HEK293 (cell line): ENCODE data around the gene ACAP3.
A peak's percentile ranks its signal among the peaks of the same experiment; 100 is the strongest.

Experiments
- GLIS1 ChIP-seq: fragments of 450-650 bp; formaldehyde crosslinking; IDR thresholded peaks from 2 replicates; pipeline ENCODE4 v1.5.1; 2016; ENCODE audit warnings: missing biosample characterization, missing genetic modification characterization
- OVOL3 ChIP-seq: fragments of 450-650 bp; formaldehyde crosslinking; IDR thresholded peaks from 2 replicates; pipeline ENCODE4 v1.5.1; 2016; ENCODE audit warnings: missing biosample characterization, missing genetic modification characterization
- PRDM10 ChIP-seq: fragments of 450-650 bp; formaldehyde crosslinking; IDR thresholded peaks from 2 replicates; pipeline ENCODE4 v1.5.1; 2016; ENCODE audit warnings: missing biosample characterization, missing genetic modification characterization
- SCRT2 ChIP-seq: fragments of 450-650 bp; formaldehyde crosslinking; IDR thresholded peaks from 2 replicates; pipeline ENCODE4 v1.5.1; 2016; ENCODE audit warnings: missing biosample characterization, missing genetic modification characterization
- SP7 ChIP-seq: fragments of 450-650 bp; formaldehyde crosslinking; IDR thresholded peaks from 2 replicates; pipeline ENCODE4 v1.5.1; 2016; ENCODE audit warnings: missing biosample characterization, missing genetic modification characterization
- WT1 ChIP-seq: fragments of 450-650 bp; formaldehyde crosslinking; IDR thresholded peaks from 2 replicates; pipeline ENCODE4 v1.5.1; 2016; ENCODE audit warnings: missing biosample characterization, missing genetic modification characterization
- ZFHX2 ChIP-seq: fragments of 450-650 bp; formaldehyde crosslinking; conservative IDR thresholded peaks from 2 replicates; pipeline ENCODE4 v1.5.1; 2016; ENCODE audit warnings: missing biosample characterization, missing genetic modification characterization
- ZNF112 ChIP-seq: fragments of 450-650 bp; formaldehyde crosslinking; IDR thresholded peaks from 2 replicates; pipeline ENCODE4 v1.5.0; 2017; ENCODE audit warnings: missing biosample characterization, missing genetic modification characterization
- ZNF133 ChIP-seq: fragments of 450-650 bp; formaldehyde crosslinking; IDR thresholded peaks from 2 replicates; pipeline ENCODE4 v1.5.1; 2016; ENCODE audit warnings: missing biosample characterization, missing genetic modification characterization
- ZNF223 ChIP-seq: fragments of 450-650 bp; formaldehyde crosslinking; IDR thresholded peaks from 2 replicates; pipeline ENCODE4 v1.5.1; 2016; ENCODE audit warnings: missing biosample characterization, missing genetic modification characterization
- ZNF248 ChIP-seq: fragments of 450-650 bp; formaldehyde crosslinking; IDR thresholded peaks from 2 replicates; pipeline ENCODE4 v1.5.1; 2017; ENCODE audit warnings: missing biosample characterization, missing genetic modification characterization
- ZNF37A ChIP-seq: fragments of 450-650 bp; IDR thresholded peaks from 2 replicates; pipeline ENCODE4 v1.5.1; 2018; ENCODE audit warnings: missing biosample characterization, missing genetic modification characterization
- ZNF404 ChIP-seq: fragments of 450-650 bp; formaldehyde crosslinking; IDR thresholded peaks from 2 replicates; pipeline ENCODE4 v1.5.1; 2017; ENCODE audit warnings: missing biosample characterization, missing genetic modification characterization
- ZNF510 ChIP-seq: fragments of 450-650 bp; formaldehyde crosslinking; IDR thresholded peaks from 2 replicates; pipeline ENCODE4 v1.5.1; 2018; ENCODE audit warnings: mild to moderate bottlenecking, missing genetic modification characterization, missing biosample characterization; ENCODE audit not compliant: insufficient replicate concordance
- ZNF558 ChIP-seq: fragments of 450-650 bp; formaldehyde crosslinking; IDR thresholded peaks from 2 replicates; pipeline ENCODE4 v1.5.1; 2016; ENCODE audit warnings: missing biosample characterization, missing genetic modification characterization
- ZNF624 ChIP-seq: fragments of 450-650 bp; formaldehyde crosslinking; IDR thresholded peaks from 2 replicates; pipeline ENCODE4 v1.5.1; 2017; ENCODE audit warnings: missing biosample characterization, missing genetic modification characterization
- ZNF692 ChIP-seq: fragments of 450-650 bp; formaldehyde crosslinking; IDR thresholded peaks from 2 replicates; pipeline ENCODE4 v1.5.1; 2016; ENCODE audit warnings: missing biosample characterization, missing genetic modification characterization
- ZNF76 ChIP-seq: fragments of 450-650 bp; formaldehyde crosslinking; IDR thresholded peaks from 2 replicates; pipeline ENCODE4; 2016; ENCODE audit warnings: low read depth, missing biosample characterization, missing genetic modification characterization, borderline replicate concordance
- TF ChIP-seq, protein P1 (sequence below): fragments of 450-650 bp; formaldehyde crosslinking; IDR thresholded peaks from 2 replicates; pipeline ENCODE4 v1.5.1; 2017; ENCODE audit warnings: missing biosample characterization, missing genetic modification characterization
- TF ChIP-seq, protein P2 (sequence below): fragments of 450-650 bp; IDR thresholded peaks from 2 replicates; pipeline ENCODE4 v1.5.1; 2018; ENCODE audit warnings: missing biosample characterization, mild to moderate bottlenecking, missing genetic modification characterization
- TF ChIP-seq, protein P3 (sequence below): fragments of 450-650 bp; formaldehyde crosslinking; IDR thresholded peaks from 2 replicates; pipeline ENCODE4 v1.5.1; 2016; ENCODE audit warnings: missing biosample characterization, missing genetic modification characterization, borderline replicate concordance
- TF ChIP-seq, protein P4 (sequence below): fragments of 450-650 bp; formaldehyde crosslinking; IDR thresholded peaks from 2 replicates; pipeline ENCODE4 v1.5.1; 2017; ENCODE audit warnings: missing biosample characterization, missing genetic modification characterization

The ACAP3 gene

DNA sequence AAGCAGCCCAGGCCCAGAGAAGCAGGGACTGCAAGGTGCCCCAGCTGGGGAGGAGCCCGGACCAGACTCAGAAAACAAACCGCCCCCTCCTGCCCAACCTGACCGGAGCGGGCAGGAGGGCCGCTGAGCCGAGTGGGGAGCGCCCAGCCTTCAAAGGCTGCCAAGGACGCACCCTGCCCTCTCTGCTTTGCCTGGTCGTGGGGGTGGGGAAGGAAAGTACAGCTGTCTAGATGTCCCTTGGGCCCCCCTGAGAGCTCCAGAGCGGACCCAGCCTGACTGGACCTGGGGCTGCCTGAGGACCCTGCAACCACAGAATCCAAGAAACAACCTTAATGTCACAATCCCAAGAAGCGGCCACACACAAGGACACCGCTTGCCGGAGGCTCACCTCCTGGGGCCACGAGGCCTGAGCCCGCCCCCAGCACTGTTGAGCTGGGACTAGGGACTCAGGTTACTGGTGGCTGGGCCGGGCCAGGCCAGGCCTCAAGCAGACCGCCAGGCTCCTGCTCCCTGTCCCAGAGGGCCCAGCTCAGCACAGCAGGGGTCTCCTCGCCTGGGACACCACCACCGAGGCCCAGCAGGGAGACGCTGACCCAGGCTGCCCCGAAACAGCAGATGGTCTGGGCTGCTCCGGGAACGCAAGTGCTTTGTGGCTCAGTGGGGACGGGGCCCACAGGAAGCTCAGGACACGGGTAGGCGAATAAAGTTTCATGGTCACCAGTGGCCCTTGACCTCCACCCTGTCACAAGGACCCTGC lies 40.1 kb upstream of the ACAP3 start (continued):
- peak; percentile 64 for TF ChIP-seq SCRT2 (tag by site-specific recombination)
- TF ChIP-seq ZNF248 (tag by site-specific recombination) = no peak
- no peak for TF ChIP-seq ZNF624 (tag by site-specific recombination)
- peak; percentile 97 for TF ChIP-seq ZNF692 (tag by site-specific recombination)
- no peak for TF ChIP-seq ZNF558 (tag by site-specific recombination)
- peak; percentile 80; the same call in 1 of the 2 replicates for TF ChIP-seq ZNF76 (tag by site-specific recombination)
- no peak for TF ChIP-seq SP7 (tag by site-specific recombination)
- no peak for TF ChIP-seq ZFHX2
- TF ChIP-seq, protein P1, sequence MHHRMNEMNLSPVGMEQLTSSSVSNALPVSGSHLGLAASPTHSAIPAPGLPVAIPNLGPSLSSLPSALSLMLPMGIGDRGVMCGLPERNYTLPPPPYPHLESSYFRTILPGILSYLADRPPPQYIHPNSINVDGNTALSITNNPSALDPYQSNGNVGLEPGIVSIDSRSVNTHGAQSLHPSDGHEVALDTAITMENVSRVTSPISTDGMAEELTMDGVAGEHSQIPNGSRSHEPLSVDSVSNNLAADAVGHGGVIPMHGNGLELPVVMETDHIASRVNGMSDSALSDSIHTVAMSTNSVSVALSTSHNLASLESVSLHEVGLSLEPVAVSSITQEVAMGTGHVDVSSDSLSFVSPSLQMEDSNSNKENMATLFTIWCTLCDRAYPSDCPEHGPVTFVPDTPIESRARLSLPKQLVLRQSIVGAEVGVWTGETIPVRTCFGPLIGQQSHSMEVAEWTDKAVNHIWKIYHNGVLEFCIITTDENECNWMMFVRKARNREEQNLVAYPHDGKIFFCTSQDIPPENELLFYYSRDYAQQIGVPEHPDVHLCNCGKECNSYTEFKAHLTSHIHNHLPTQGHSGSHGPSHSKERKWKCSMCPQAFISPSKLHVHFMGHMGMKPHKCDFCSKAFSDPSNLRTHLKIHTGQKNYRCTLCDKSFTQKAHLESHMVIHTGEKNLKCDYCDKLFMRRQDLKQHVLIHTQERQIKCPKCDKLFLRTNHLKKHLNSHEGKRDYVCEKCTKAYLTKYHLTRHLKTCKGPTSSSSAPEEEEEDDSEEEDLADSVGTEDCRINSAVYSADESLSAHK (tag by site-specific recombination) = no peak; the same call in 1 of the 2 replicates
- no peak for TF ChIP-seq ZNF37A
- peak; percentile 95 for TF ChIP-seq GLIS1 (tag by site-specific recombination)
- TF ChIP-seq, protein P2, sequence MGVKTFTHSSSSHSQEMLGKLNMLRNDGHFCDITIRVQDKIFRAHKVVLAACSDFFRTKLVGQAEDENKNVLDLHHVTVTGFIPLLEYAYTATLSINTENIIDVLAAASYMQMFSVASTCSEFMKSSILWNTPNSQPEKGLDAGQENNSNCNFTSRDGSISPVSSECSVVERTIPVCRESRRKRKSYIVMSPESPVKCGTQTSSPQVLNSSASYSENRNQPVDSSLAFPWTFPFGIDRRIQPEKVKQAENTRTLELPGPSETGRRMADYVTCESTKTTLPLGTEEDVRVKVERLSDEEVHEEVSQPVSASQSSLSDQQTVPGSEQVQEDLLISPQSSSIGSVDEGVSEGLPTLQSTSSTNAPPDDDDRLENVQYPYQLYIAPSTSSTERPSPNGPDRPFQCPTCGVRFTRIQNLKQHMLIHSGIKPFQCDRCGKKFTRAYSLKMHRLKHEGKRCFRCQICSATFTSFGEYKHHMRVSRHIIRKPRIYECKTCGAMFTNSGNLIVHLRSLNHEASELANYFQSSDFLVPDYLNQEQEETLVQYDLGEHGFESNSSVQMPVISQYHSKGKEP (tag by site-specific recombination) = no peak
- peak; percentile 76 for TF ChIP-seq PRDM10
- TF ChIP-seq, protein P3, sequence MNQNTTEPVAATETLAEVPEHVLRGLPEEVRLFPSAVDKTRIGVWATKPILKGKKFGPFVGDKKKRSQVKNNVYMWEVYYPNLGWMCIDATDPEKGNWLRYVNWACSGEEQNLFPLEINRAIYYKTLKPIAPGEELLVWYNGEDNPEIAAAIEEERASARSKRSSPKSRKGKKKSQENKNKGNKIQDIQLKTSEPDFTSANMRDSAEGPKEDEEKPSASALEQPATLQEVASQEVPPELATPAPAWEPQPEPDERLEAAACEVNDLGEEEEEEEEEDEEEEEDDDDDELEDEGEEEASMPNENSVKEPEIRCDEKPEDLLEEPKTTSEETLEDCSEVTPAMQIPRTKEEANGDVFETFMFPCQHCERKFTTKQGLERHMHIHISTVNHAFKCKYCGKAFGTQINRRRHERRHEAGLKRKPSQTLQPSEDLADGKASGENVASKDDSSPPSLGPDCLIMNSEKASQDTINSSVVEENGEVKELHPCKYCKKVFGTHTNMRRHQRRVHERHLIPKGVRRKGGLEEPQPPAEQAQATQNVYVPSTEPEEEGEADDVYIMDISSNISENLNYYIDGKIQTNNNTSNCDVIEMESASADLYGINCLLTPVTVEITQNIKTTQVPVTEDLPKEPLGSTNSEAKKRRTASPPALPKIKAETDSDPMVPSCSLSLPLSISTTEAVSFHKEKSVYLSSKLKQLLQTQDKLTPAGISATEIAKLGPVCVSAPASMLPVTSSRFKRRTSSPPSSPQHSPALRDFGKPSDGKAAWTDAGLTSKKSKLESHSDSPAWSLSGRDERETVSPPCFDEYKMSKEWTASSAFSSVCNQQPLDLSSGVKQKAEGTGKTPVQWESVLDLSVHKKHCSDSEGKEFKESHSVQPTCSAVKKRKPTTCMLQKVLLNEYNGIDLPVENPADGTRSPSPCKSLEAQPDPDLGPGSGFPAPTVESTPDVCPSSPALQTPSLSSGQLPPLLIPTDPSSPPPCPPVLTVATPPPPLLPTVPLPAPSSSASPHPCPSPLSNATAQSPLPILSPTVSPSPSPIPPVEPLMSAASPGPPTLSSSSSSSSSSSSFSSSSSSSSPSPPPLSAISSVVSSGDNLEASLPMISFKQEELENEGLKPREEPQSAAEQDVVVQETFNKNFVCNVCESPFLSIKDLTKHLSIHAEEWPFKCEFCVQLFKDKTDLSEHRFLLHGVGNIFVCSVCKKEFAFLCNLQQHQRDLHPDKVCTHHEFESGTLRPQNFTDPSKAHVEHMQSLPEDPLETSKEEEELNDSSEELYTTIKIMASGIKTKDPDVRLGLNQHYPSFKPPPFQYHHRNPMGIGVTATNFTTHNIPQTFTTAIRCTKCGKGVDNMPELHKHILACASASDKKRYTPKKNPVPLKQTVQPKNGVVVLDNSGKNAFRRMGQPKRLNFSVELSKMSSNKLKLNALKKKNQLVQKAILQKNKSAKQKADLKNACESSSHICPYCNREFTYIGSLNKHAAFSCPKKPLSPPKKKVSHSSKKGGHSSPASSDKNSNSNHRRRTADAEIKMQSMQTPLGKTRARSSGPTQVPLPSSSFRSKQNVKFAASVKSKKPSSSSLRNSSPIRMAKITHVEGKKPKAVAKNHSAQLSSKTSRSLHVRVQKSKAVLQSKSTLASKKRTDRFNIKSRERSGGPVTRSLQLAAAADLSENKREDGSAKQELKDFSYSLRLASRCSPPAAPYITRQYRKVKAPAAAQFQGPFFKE = no peak
- no peak for TF ChIP-seq ZNF223 (tag by site-specific recombination)
- TF ChIP-seq OVOL3 (tag by site-specific recombination) = 0 out of 2 replicates have a peak, but pooled peaks have one; percentile 13
- TF ChIP-seq ZNF112 (tag by site-specific recombination) = no peak
- peak; percentile 46; the same call in 1 of the 2 replicates for TF ChIP-seq WT1 (tag by site-specific recombination)
- TF ChIP-seq ZNF404 = no peak
- TF ChIP-seq, protein P4, sequence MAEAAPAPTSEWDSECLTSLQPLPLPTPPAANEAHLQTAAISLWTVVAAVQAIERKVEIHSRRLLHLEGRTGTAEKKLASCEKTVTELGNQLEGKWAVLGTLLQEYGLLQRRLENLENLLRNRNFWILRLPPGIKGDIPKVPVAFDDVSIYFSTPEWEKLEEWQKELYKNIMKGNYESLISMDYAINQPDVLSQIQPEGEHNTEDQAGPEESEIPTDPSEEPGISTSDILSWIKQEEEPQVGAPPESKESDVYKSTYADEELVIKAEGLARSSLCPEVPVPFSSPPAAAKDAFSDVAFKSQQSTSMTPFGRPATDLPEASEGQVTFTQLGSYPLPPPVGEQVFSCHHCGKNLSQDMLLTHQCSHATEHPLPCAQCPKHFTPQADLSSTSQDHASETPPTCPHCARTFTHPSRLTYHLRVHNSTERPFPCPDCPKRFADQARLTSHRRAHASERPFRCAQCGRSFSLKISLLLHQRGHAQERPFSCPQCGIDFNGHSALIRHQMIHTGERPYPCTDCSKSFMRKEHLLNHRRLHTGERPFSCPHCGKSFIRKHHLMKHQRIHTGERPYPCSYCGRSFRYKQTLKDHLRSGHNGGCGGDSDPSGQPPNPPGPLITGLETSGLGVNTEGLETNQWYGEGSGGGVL = no peak
- no peak for TF ChIP-seq ZNF510 (tag by site-specific recombination)
- no peak for TF ChIP-seq ZNF133 (tag by site-specific recombination)
